Activated CD8-positive, alpha-beta memory T cell treated with anti-CD3 and anti-CD28 coated beads for 4 hours (primary cell): ENCODE data around the gene CDKN2B.

Experiments
- DNase-seq, 2 donors: peaks; one replicate each; pipeline ENCODE4 v3.0.0-alpha.2; 2020; ENCODE audit warnings: low read depth in 2 of 2

Gene CDKN2B

GRCh38 chr9:22033012-22033630, 24.0 kb upstream of the CDKN2B start:
- DNase-seq = no peak

DNA sequence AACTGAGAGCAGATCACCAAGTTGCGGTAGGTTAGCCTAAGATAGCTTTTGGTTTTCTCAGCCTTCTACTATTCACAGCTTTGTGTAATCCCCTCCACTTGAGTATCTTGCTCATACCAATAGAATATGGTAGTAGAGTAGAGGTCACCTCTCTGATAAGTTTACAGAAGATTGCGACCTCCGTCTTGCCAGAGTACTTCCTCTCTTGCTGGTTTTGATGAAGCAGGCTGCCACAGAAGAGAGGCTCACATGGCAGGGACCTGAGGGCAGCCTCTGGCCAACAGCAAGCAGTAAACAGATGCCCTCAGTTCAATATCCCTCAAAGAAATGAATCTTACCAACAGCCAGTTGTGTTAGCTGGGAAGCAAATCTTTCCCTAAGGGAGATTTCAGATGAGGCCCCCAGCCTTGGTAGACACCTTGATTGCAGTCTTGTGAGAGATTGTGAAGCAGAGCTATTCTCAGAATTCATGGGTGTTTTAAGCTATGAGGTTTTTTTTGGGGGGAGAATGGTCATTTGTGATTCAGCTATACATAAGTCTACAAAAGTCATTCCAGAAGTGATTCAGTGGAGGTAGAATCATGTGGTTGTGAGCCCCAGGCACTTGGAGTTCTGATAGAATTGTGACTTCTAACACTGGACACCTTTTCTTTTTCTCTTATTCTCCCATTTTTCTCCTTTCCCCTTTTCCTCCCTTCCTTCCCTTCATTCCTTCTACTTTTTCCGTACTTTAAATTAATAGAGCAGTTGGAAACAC, 22.7 kb upstream of the CDKN2B start:
- DNase-seq = no peak

- no peak for DNase-seq
These were observed 21.0 kb upstream of the CDKN2B start for GRCh38 chr9:22030101-22030598.

GRCh38 chr9:22029231-22029630, 20.1 kb upstream of the CDKN2B start:
- DNase-seq = no peak

DNA sequence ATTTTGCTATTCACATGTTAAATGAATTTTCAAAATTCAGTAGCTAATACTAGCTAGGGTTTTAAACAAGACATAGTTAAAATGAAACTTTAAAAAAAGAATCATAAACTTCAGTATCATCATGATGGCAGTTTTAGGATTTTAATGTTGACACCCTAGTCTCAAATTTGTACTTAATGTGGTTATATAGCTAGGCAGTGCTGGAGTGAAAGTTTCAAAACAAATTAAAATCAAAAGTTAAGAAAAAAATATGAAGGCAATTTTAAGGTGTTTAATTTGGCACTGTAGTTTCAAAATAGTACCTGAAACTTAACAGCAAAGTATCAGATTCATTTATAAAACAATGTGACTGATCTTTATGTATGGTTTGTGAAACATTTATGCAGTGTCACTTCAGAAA, 19.3 kb upstream of the CDKN2B start:
- DNase-seq = no peak

- DNase-seq = no peak
These were observed 17.6 kb upstream of the CDKN2B start for GRCh38 chr9:22026696-22027095.

- no peak for DNase-seq
These were observed 13.3 kb upstream of the CDKN2B start for GRCh38 chr9:22022396-22022795.

DNA sequence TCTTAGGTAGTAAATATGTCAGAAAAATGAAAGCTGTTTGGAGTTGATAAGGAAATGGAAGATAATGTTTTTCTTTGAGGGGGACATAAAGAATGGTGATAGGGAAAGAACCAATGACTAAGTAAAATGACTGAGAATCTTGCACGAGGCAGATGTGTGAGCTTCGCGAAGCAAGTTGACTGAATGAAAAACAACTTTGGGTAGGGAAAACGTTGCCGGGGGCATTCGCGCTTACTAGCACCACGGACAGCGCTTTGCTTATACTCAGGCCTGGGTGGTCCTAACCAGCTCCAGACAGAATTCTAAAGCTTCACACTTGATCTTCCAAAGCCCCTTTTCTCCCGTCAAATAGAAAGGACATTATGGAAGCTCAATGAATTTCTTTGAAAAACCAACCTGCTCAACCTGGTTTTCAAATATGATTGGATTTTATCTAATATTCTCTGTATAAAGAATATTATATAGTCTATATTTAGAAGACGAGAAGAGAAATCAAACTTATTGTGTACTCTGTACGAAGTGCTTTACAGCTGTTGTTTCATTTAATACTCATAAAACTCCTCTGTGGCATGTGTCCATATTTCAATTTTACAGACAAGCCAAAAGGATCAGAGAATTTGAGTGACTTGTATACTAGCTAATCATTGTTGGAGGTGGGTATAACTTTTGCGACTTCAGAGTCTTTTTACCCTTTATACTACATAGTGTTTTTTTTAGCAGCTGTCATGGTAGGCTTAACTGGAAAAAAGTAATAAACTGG, 1.9 kb upstream of the CDKN2B start:
- DNase-seq = no peak

DNA sequence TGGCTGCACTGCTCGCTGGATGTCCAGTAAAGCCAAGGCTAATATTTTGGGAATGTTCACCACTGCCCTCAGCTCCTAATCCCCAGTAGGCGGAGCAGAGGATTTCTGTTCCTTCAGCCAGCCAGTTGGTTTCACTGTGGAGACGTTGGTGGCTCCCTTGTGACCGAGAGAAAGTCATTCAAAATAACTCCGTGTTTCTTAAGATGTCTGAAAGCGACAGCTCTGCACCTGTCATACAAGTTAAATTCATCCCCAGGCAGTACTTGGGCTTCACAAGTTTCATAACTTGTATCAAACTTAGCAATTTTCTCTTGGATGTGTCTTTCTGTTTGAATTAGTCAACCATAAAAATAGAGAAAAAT, 382 bp upstream of the CDKN2B start:
- DNase-seq = no peak

DNA sequence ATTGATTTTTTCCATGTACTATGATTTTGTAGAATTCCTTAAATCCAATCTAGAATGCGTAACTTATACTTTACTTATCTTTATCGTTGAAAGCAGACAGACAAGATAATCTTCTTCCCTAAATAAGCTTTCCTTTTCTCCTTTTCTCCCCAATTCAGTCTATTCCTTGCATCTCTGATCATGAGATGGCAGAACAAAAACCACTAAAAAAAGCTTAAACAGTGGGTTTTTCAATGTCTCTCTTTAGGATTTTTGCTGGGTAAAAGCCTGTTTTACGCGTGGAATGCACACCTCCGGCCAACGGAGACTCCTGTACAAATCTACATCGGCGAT, 755 bp downstream of the CDKN2B start:
- no peak for DNase-seq

GRCh38 chr9:22005702-22006606, 3.2 kb downstream of the CDKN2B start:
- no peak for DNase-seq

DNA sequence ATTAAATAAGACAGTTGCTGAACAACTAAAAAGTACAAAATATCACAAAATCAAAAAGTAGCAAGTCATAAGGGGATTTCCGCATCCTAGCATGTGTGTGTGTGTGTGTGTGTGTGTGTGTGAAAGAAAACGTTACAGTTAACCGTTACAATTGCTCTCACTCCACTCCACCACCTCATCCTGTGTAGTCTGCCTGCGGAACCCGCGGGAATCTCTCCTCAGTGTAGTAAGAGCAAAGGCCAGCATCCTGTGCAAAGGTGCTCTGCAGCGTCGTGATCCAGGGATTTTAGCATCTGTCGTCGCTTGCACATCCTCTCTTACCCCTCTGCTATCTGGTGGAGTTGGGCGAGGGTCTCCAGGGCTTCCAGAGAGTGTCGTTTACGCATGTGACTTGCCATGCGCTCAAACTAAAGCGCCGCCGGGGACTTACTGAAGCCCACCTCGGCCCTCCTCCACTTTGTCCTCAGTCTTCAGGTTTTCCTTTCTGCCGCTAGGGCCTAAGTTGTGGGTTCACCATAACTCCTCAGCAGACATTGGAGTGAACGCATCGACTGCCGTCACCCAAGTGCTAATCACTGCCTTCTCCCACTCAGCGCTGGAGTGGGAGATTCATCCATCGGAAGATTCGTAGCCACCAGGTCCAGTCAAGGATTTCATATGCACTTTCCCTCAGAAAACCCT, 3.9 kb downstream of the CDKN2B start:
- DNase-seq = no peak

DNA sequence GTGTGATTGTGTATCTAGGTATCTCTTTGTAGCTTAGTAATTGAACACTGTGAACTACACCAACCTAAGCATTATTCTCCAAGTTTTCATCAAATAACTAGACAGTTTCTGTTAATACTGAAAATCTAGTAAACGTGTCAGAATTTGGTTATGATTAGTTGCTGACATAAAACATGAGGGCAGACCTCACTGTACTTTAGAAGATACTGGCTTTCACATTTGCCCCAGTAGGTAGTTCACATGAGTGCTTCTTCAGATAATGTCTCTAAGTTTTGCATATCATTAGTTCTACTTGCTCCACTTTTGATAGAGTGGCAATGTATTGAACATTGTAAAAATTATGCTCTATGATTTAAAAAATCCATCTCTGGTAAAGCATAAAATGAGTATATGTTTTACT, 7.1 kb downstream of the CDKN2B start:
- DNase-seq = no peak

DNA sequence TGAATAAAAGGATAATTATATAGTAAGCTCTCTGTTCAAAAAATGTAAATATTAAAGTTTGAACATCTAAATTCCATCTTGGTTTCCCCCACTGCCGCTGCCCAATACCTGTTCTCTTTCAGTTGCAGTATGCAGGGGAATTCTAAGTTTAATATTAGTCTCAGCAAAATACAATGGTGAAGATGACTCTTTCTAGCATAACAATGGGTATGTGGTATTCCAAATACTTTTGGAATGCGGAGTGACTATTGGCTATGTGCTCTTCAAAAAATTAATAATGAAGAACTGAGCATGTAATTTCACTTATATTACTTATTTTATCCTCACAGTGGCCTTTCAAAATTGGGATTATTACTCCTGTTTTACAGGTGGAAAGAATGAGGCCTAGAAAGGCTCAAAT, 11.1 kb downstream of the CDKN2B start:
- no peak for DNase-seq

GRCh38 chr9:21997480-21997879, 11.6 kb downstream of the CDKN2B start:
- no peak for DNase-seq

- no peak for DNase-seq
These were observed 12.2 kb downstream of the CDKN2B start for GRCh38 chr9:21996858-21997257.

DNA sequence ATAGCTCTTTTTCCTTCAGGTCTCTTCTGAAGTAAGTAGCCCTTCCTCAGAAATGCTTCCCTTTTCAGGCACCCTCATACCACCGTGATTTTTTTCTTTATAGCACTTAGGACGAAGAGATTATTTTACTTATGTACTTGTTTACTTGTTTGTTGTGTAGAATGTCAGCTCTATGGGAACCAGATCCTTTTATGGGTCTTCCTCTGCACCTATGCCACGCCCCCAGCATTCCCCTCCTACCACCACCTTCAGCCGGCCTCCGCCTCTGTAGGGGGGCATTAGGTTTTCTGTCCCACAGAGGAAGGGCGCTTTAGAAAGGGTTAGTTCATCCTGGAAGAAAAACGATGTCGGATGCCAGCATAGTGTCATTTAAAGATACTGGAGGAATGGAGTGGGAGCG, 12.7 kb downstream of the CDKN2B start:
- no peak for DNase-seq

GRCh38 chr9:21995666-21996398, 13.3 kb downstream of the CDKN2B start:
- DNase-seq = no peak

DNA sequence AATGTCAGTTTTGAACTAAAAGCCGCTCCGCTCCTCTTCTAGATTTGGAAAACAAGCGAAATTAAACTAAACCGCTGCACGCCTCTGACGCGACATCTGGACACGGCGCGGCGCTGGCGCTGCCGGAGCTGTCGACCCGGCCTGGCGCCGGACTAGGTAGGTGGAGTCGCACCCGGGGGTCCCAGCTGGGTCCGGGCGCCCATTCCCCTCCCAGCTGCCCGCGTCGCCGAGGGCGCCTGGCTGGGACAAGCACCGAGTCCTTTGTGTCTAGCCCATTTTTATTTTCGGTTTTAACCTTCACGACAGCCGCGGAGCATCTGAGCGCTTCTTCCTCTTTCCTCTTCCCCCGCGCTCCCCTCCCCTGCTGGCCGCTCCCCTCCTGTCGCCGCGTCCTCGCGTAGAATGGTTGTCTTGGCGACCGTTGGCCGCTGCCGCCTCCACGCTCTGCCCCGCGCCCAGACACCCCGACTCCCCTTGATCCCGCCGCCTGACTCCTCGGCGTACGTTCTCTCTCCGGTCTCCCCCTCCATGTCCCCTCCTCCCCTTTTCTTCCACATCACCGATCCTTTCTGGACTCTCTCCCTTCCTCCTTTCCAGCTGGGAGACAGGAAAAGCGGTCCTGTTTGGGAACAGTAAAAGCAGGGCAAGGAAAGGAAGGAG, 14.0 kb downstream of the CDKN2B start:
- peak; percentile 49 to 52 for DNase-seq

GRCh38 chr9:21994556-21995005, 14.5 kb downstream of the CDKN2B start, which contains the start of gene CDKN2B-AS1:
CDKN2B-AS1 (plus strand) TSS chr9:21994791.
- DNase-seq = no peak
